Subcutaneous abdominal adipose tissue (tissue), 5 donors: ENCODE data around the gene ITPR1.
A peak's percentile ranks its signal among the peaks of the same experiment; 100 is the strongest.

Experiments used
- H3K27ac ChIP-seq: one replicate; pipeline ENCODE4 v1.7.0; 2013; ENCODE audit warnings: low read depth, mild to moderate bottlenecking, inconsistent platforms, low read length, moderate library complexity
- H3K27me3 ChIP-seq, 5 donors: one replicate each; pipeline ENCODE4 v1.7.0; 2013; ENCODE audit warnings: low read length in 5 of 5, inconsistent platforms in 1 of 5; ENCODE audit not compliant: control insufficient read depth in 5 of 5, insufficient read depth in 4 of 5
- H3K36me3 ChIP-seq, 5 donors: one replicate each; pipeline ENCODE4 v1.7.0; 2013; ENCODE audit warnings: low read length in 5 of 5; ENCODE audit not compliant: control insufficient read depth in 5 of 5, insufficient read depth in 5 of 5
- H3K4me1 ChIP-seq, 5 donors: one replicate each; pipeline ENCODE4 v1.7.0; 2013; ENCODE audit warnings: low read length in 5 of 5, mild to moderate bottlenecking in 3 of 5, moderate library complexity in 1 of 5; ENCODE audit not compliant: control insufficient read depth in 5 of 5, insufficient read depth in 5 of 5
- H3K4me3 ChIP-seq, 5 donors: one replicate each; pipeline ENCODE4 v1.7.0; 2013; ENCODE audit warnings: low read length in 5 of 5, low read depth in 1 of 5
- H3K9ac ChIP-seq, 5 donors: one replicate each; pipeline ENCODE4 v1.7.0; 2013; ENCODE audit warnings: low read length in 5 of 5, mild to moderate bottlenecking in 4 of 5, moderate library complexity in 3 of 5
- H3K9me3 ChIP-seq, 5 donors: one replicate each; pipeline ENCODE4 v1.7.0; 2013; ENCODE audit warnings: low read length in 5 of 5; ENCODE audit not compliant: control insufficient read depth in 5 of 5
- donor health status: healthy.
- donor health status: healthy.
- donor health status: healthy.
- donor health status: healthy.
- donor health status: healthy.

The ITPR1 gene

DNA sequence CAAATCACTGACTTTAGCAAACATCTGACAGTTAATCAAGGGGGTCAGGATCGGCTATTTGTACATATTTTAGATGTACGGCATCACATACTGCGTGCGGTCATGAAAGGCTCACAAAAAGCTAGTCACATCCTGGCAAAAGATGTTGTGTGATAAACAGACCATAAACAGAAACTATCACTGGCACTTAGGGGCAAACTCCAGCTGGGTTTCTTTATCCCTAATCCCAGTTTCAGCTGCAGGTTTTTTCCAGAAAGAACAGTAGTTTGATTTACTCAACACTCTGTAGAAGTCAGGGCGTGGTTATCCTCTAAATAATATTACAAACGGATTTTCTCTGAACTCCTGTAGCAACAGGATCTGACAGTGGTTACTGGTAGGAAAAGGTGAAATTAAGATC is 373.7 kb downstream of the ITPR1 start:
- H3K27me3 ChIP-seq: no peaks in the 10 kb centered on the region
- peak overlapping the region; percentile 100 for H3K27ac ChIP-seq
- H3K9ac ChIP-seq: peak overlapping the region in 4 of 5 donors; percentile 61 to 99 (median 98)
- no peaks in the 10 kb centered on the region for H3K36me3 ChIP-seq
- H3K4me1 ChIP-seq: peaks cover 9 to 27% (median 23%) of the 10 kb centered on the region in 5 donors
- H3K9me3 ChIP-seq: no peaks in the 10 kb centered on the region
- H3K4me3 ChIP-seq: peak overlapping the region in 4 of 5 donors; percentile 21 to 68 (median 59)

- Histone ChIP-seq H3K9ac (no peak overlapping the region), H3K4me1 (peaks cover 0 to 4% (median 0%) of the 10 kb centered on the region in 5 donors), H3K9me3 (no peaks in the 10 kb centered on the region), H3K36me3 (no peaks in the 10 kb centered on the region), H3K27me3 (no peaks in the 10 kb centered on the region), H3K27ac (no peak overlapping the region), H3K4me3 (no peak overlapping the region)
These were observed 384.1 kb downstream of the ITPR1 start for GRCh38 chr3:4877173-4877787.

DNA sequence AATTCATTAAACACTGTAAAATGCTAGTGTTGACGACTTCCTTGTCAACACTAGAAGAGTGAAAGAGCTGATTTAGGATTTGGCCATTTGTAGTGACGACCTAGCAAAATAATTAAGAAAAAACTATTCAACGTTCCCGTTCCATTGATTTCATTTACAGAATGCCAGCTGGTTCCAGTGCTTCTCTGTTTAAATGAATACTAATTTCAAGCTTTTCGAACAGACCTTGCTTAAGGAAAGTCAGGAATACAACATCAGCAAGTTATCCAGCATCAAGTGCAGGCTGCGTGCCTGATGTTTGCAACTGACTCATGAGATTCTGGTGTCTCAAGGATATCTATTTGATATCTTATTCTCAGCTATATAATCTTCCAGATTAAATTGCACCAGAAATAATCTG is 387.7 kb downstream of the ITPR1 start:
- Histone ChIP-seq H3K36me3 (no peaks in the 10 kb centered on the region), H3K27ac (no peak overlapping the region), H3K4me1 (no peaks in the 10 kb centered on the region), H3K9ac (no peak overlapping the region), H3K4me3 (no peak overlapping the region), H3K27me3 (no peaks in the 10 kb centered on the region), H3K9me3 (no peaks in the 10 kb centered on the region)

DNA sequence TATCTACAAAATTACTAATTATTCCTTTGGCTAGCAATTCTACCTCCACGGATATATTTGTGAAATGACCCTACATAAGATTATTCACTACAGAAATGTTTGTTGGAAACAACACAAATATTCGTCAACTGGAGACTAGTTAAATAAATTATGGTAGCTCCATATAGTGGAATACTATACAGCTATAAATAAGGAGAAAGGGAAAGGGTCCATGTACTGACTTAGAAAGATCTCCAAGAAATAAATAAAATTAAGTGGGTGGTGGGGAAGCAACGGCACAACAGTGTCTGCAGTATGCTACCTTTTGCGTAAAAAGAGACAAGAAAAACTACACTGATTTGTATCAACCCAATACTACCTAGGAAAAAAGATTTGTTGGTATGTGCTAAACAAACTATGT is 389.4 kb downstream of the ITPR1 start:
- H3K9me3 ChIP-seq: no peaks in the 10 kb centered on the region
- H3K4me3 ChIP-seq: no peak overlapping the region
- no peaks in the 10 kb centered on the region for H3K27me3 ChIP-seq
- no peak overlapping the region for H3K9ac ChIP-seq
- H3K4me1 ChIP-seq: no peaks in the 10 kb centered on the region
- no peaks in the 10 kb centered on the region for H3K36me3 ChIP-seq
- H3K27ac ChIP-seq: no peak overlapping the region

- Histone ChIP-seq H3K9me3 (no peaks in the 10 kb centered on the region), H3K27ac (no peak overlapping the region), H3K27me3 (no peaks in the 10 kb centered on the region), H3K4me3 (no peak overlapping the region), H3K4me1 (no peaks in the 10 kb centered on the region), H3K9ac (no peak overlapping the region), H3K36me3 (no peaks in the 10 kb centered on the region)
These were observed 389.9 kb downstream of the ITPR1 start for GRCh38 chr3:4883011-4883410.

DNA sequence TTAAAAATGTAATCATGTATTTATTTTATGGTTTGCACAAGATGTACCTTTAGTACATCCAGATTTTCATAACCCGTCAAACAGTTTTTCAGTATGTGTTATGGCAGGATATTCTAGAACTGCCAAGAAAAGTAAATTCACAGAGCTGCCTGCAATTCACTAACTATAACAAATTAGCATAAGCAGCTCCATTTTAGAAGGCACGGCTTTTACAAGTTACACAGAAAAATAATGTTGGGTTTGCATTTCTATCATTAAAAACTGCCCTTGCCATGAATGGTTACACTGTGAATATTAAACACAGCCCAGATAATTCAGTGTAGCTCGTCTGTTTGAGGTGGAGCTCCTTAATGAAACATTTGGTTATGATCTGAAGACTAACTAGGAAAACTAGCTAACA is 391.7 kb downstream of the ITPR1 start:
- Histone ChIP-seq H3K4me3 (no peak overlapping the region), H3K9ac (no peak overlapping the region), H3K27me3 (no peaks in the 10 kb centered on the region), H3K4me1 (peaks cover 0 to 2% (median 0%) of the 10 kb centered on the region in 5 donors), H3K36me3 (no peaks in the 10 kb centered on the region), H3K9me3 (no peaks in the 10 kb centered on the region), H3K27ac (no peak overlapping the region)

- Histone ChIP-seq H3K4me3 (no peak overlapping the region), H3K9me3 (no peaks in the 10 kb centered on the region), H3K4me1 (peaks cover 0 to 2% (median 0%) of the 10 kb centered on the region in 5 donors), H3K27me3 (no peaks in the 10 kb centered on the region), H3K9ac (no peak overlapping the region), H3K27ac (no peak overlapping the region), H3K36me3 (no peaks in the 10 kb centered on the region)
These were observed 392.2 kb downstream of the ITPR1 start for GRCh38 chr3:4885316-4885715.

DNA sequence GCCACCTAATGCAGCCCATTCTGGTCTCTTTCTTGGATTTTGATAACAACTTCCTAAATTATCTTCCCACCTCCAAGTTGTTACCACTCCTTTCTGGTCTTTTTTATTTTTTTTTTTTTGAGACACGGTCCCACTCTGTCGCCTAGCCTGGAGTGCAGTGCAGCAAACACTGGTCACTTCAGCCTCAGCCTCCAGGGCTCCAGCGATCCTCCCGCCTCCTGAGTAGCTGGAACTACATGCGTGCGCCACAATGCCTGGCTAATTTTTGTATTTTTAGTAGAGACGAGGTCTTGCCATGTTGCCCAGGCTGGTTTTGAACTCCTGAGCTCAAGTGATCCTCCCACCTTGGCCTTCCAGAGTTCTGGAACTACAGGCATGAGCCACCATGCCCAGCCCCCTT is 393.3 kb downstream of the ITPR1 start:
- H3K9me3 ChIP-seq: no peaks in the 10 kb centered on the region
- no peaks in the 10 kb centered on the region for H3K36me3 ChIP-seq
- no peak overlapping the region for H3K9ac ChIP-seq
- H3K27ac ChIP-seq: no peak overlapping the region
- H3K4me3 ChIP-seq: no peak overlapping the region
- H3K4me1 ChIP-seq: peaks cover 0 to 2% (median 0%) of the 10 kb centered on the region in 5 donors
- H3K27me3 ChIP-seq: no peaks in the 10 kb centered on the region

- H3K27me3 ChIP-seq: no peaks in the 10 kb centered on the region
- H3K4me3 ChIP-seq: no peak overlapping the region
- H3K27ac ChIP-seq: no peak overlapping the region
- no peak overlapping the region for H3K9ac ChIP-seq
- H3K9me3 ChIP-seq: no peaks in the 10 kb centered on the region
- H3K4me1 ChIP-seq: peaks cover 0 to 2% (median 0%) of the 10 kb centered on the region in 5 donors
- no peaks in the 10 kb centered on the region for H3K36me3 ChIP-seq
These were observed 394.0 kb downstream of the ITPR1 start for GRCh38 chr3:4887177-4887576.

- Histone ChIP-seq H3K4me3 (no peak overlapping the region), H3K4me1 (peaks cover 0 to 2% (median 0%) of the 10 kb centered on the region in 5 donors), H3K27ac (no peak overlapping the region), H3K36me3 (no peaks in the 10 kb centered on the region), H3K9me3 (no peaks in the 10 kb centered on the region), H3K9ac (no peak overlapping the region), H3K27me3 (no peaks in the 10 kb centered on the region)
These were observed 396.0 kb downstream of the ITPR1 start for GRCh38 chr3:4888913-4889846.
